ENCODE measurements around the gene YY1. TPM values are rescaled to one million over a fixed set of nuclear protein-coding genes. Genes with fewer than 3 reads are reported as not detected.

YY1 gene
- total RNA-seq, 1 experiment from 2014 or later, result 97.0 TPM

GRCh38 chr14:100252684-100253083 is 13.7 kb downstream of the YY1 start:
- Histone ChIP-seq H3K4me3 (ENCODE audit: low read depth, low read length, poor library complexity, severe bottlenecking) (no peak overlapping the region), H3K27me3 (replicated peaks; ENCODE audit: insufficient read depth, low read depth, low read length, poor library complexity) (no peaks in the 10 kb centered on the region), H3K36me3 (ENCODE audit: insufficient read depth, low read length, poor library complexity, severe bottlenecking) (no peaks in the 10 kb centered on the region), H3K27ac (ENCODE audit: low read depth, low read length, poor library complexity, severe bottlenecking) (no peak overlapping the region), H3K4me1 (ENCODE audit: insufficient read depth, low read length, poor library complexity, severe bottlenecking) (peaks cover 3% of the 10 kb centered on the region), H3K9me3 (ENCODE audit: low read depth, low read length, poor library complexity, severe bottlenecking) (no peaks in the 10 kb centered on the region)
- intact Hi-C loops (cut with micrococcal nuclease; ENCODE audit: unreplicated experiment), result no loop called here
- no TSS peak for BruUV-seq (replicated peaks)
- ChIA-PET POLR2A (ENCODE audit: low non-redundant PET) (no interaction called here), CTCF (no interaction called here)
- TF ChIP-seq CTCF (conservative IDR thresholded peaks at IDR 0.05; ENCODE audit: low read depth, low read length) (no peak), EZH2 (IDR thresholded peaks at IDR 0.05; ENCODE audit: borderline replicate concordance, low read depth, low read length, poor library complexity, severe bottlenecking) (no peak)
- no peak for DNase-seq (ENCODE audit: low spot score)

GRCh38 chr14:100256339-100256895 is 17.5 kb downstream of the YY1 start:
- no peaks in the 10 kb centered on the region for H3K36me3 ChIP-seq (ENCODE audit: insufficient read depth, low read length, poor library complexity, severe bottlenecking)
- ChIA-PET POLR2A (ENCODE audit: low non-redundant PET) (no interaction called here), CTCF (no interaction called here)
- no peak for DNase-seq (ENCODE audit: low spot score)
- intact Hi-C loops (cut with micrococcal nuclease; ENCODE audit: unreplicated experiment), result no loop called here
- BruUV-seq (replicated peaks), result no TSS peak
- H3K9me3 ChIP-seq (ENCODE audit: low read depth, low read length, poor library complexity, severe bottlenecking), result no peaks in the 10 kb centered on the region
- no peaks in the 10 kb centered on the region for H3K4me1 ChIP-seq (ENCODE audit: insufficient read depth, low read length, poor library complexity, severe bottlenecking)
- H3K27me3 ChIP-seq (replicated peaks; ENCODE audit: insufficient read depth, low read depth, low read length, poor library complexity), result no peaks in the 10 kb centered on the region
- H3K4me3 ChIP-seq (ENCODE audit: low read depth, low read length, poor library complexity, severe bottlenecking), result no peak overlapping the region
- no peak overlapping the region for H3K27ac ChIP-seq (ENCODE audit: low read depth, low read length, poor library complexity, severe bottlenecking)
- no peak for TF ChIP-seq CTCF (conservative IDR thresholded peaks at IDR 0.05; ENCODE audit: low read depth, low read length)
- TF ChIP-seq EZH2 (IDR thresholded peaks at IDR 0.05; ENCODE audit: borderline replicate concordance, low read depth, low read length, poor library complexity, severe bottlenecking), result no peak

GRCh38 chr14:100261621-100262020 is 22.7 kb downstream of the YY1 start:
- intact Hi-C loops (cut with micrococcal nuclease; ENCODE audit: unreplicated experiment), result no loop called here
- Histone ChIP-seq H3K4me1 (ENCODE audit: insufficient read depth, low read length, poor library complexity, severe bottlenecking) (no peaks in the 10 kb centered on the region), H3K27ac (ENCODE audit: low read depth, low read length, poor library complexity, severe bottlenecking) (no peak overlapping the region), H3K9me3 (ENCODE audit: low read depth, low read length, poor library complexity, severe bottlenecking) (no peaks in the 10 kb centered on the region), H3K27me3 (replicated peaks; ENCODE audit: insufficient read depth, low read depth, low read length, poor library complexity) (no peaks in the 10 kb centered on the region), H3K4me3 (ENCODE audit: low read depth, low read length, poor library complexity, severe bottlenecking) (no peak overlapping the region), H3K36me3 (ENCODE audit: insufficient read depth, low read length, poor library complexity, severe bottlenecking) (peaks cover 6% of the 10 kb centered on the region)
- no TSS peak for BruUV-seq (replicated peaks)
- TF ChIP-seq EZH2 (IDR thresholded peaks at IDR 0.05; ENCODE audit: borderline replicate concordance, low read depth, low read length, poor library complexity, severe bottlenecking), result no peak
- no peak for TF ChIP-seq CTCF (conservative IDR thresholded peaks at IDR 0.05; ENCODE audit: low read depth, low read length)
- ChIA-PET POLR2A (ENCODE audit: low non-redundant PET) (no interaction called here), CTCF (interaction anchor here (0.6 kb wide), 1 partner anchor 11 kb away, joined by 4 read pairs; no protein-coding TSS in a partner anchor)
- DNase-seq (ENCODE audit: low spot score), result no peak
